ENCODE results near the gene GPN2.
"Not testable (repeated sequence)": the region's sequence is repeated elsewhere in the genome, so short reads cannot be mapped to it uniquely, and the experiment has no call there.

GPN2 gene

GRCh38 chr1:26857473-26858060 is 32.5 kb downstream of the GPN2 start:
- DNase-seq = no peak

GRCh38 chr1:26856604-26857469 is 33.2 kb downstream of the GPN2 start:
- DNase-seq = no peak

GRCh38 chr1:26856181-26856580 is 33.9 kb downstream of the GPN2 start:
- DNase-seq = no peak

GRCh38 chr1:26855636-26856035 is 34.4 kb downstream of the GPN2 start:
- no peak for DNase-seq

GRCh38 chr1:26854906-26855305 is 35.2 kb downstream of the GPN2 start:
- no peak for DNase-seq

- no peak for DNase-seq
Observed at GRCh38 chr1:26853600-26853999, 36.5 kb downstream of the GPN2 start.

GRCh38 chr1:26853156-26853555 is 36.9 kb downstream of the GPN2 start:
- peak; percentile 58 for DNase-seq

- no peak for DNase-seq
Observed at GRCh38 chr1:26852701-26853100, 37.4 kb downstream of the GPN2 start.

- no peak for DNase-seq
Observed at GRCh38 chr1:26851106-26851684, 38.9 kb downstream of the GPN2 start.

- DNase-seq = no peak
Observed at GRCh38 chr1:26848941-26849774, 40.9 kb downstream of the GPN2 start.

- DNase-seq = no peak
Observed at GRCh38 chr1:26848499-26848898, 41.6 kb downstream of the GPN2 start.

GRCh38 chr1:26847826-26848225 is 42.3 kb downstream of the GPN2 start:
- not testable (repeated sequence) for DNase-seq

- DNase-seq = no peak
Observed at GRCh38 chr1:26844424-26845196, 45.5 kb downstream of the GPN2 start.

- no peak for DNase-seq
Observed at GRCh38 chr1:26839779-26840178, 50.3 kb downstream of the GPN2 start.

- no peak for DNase-seq
Observed at GRCh38 chr1:26839339-26839722, 50.8 kb downstream of the GPN2 start.

- DNase-seq = no peak
Observed at GRCh38 chr1:26838474-26839338, 51.4 kb downstream of the GPN2 start.

- DNase-seq = not testable (repeated sequence)
Observed at GRCh38 chr1:26837665-26838064, 52.4 kb downstream of the GPN2 start.

- no peak for DNase-seq
Observed at GRCh38 chr1:26833432-26834405, 56.4 kb downstream of the GPN2 start.

- DNase-seq = no peak
Observed at GRCh38 chr1:26832249-26832960, 57.7 kb downstream of the GPN2 start.
